H1 (cell line): Measurements from ENCODE around the gene SYK. TPM values are rescaled to one million over a fixed set of nuclear protein-coding genes. Genes with fewer than 3 reads are reported as not detected.

ENCODE experiments used
- CTCF ChIA-PET: fragments of 300-600 bp; sonication (Branson Sonifier 250); formaldehyde crosslinking; loops from one replicate; lab custom pipeline; 2021; ENCODE audit not compliant: partially characterized antibody; lab: Charles Lee
- POLR2A ChIA-PET: fragments of 300-600 bp; sonication (Branson Sonifier 250); formaldehyde crosslinking; loops from one replicate; lab custom pipeline; 2021; ENCODE audit warnings: inconsistent platforms; ENCODE audit not compliant: partially characterized antibody; lab: Charles Lee
- DNase-seq, 2 experiments: peaks; one replicate each; pipeline versions ENCODE4 v3.0.0 to v3.0.0-alpha.2; 2010 to 2022; ENCODE audit warnings: low spot score in 2 of 2, low read depth in 1 of 2, mixed read lengths in 1 of 2
- FAIRE-seq: peaks from 2 replicates; lab custom pipeline; 2011; peaks lifted over from hg19 to GRCh38; lab: Jason Lieb, UNC
- H2AFZ ChIP-seq: 2 replicates; pipeline ENCODE4 v1.8.1; 2012; ENCODE audit warnings: low read length, inconsistent platforms
- H2AK5ac ChIP-seq: 2 replicates; pipeline ENCODE4 v1.6.1; 2013; ENCODE audit warnings: low read depth, low read length
- H2BK120ac ChIP-seq: replicated peaks from 2 replicates; pipeline ENCODE3; 2013; ENCODE audit warnings: low read depth, low read length, inconsistent platforms
- H2BK12ac ChIP-seq: 2 replicates; pipeline ENCODE4 v1.6.1; 2013; ENCODE audit warnings: low read depth, low read length
- H2BK15ac ChIP-seq: 2 replicates; pipeline ENCODE4 v1.6.1; 2013; ENCODE audit warnings: low read length
- H2BK20ac ChIP-seq: 2 replicates; pipeline ENCODE4 v1.6.1; 2013; ENCODE audit warnings: low read length
- H2BK5ac ChIP-seq: 2 replicates; pipeline ENCODE4 v1.6.1; 2013; ENCODE audit warnings: low read depth, low read length
- H3K14ac ChIP-seq: 2 replicates; pipeline ENCODE4 v1.6.1; 2013; ENCODE audit warnings: inconsistent platforms; ENCODE audit not compliant: insufficient read length
- H3K18ac ChIP-seq: 2 replicates; pipeline ENCODE4 v1.6.1; 2013; ENCODE audit warnings: low read length; ENCODE audit errors: extremely low read depth
- H3K23ac ChIP-seq: 2 replicates; pipeline ENCODE4 v1.6.1; 2013; ENCODE audit warnings: inconsistent platforms; ENCODE audit not compliant: insufficient read length
- H3K23me2 ChIP-seq: 2 replicates; pipeline ENCODE4 v1.6.1; 2013; ENCODE audit warnings: low read depth, low read length
- H3K27ac ChIP-seq: 2 replicates; pipeline ENCODE4 v1.6.1; 2011; ENCODE audit warnings: low read depth, low read length, inconsistent platforms
- H3K27me3 ChIP-seq, 4 experiments: replicated peaks in 1 of 4; 1 replicate in 1 of 4; 2 replicates in 3 of 4; pipeline versions ENCODE4 v1.6.1 to v1.8.1; 2011 to 2013; ENCODE audit warnings: low read length in 3 of 4, mild to moderate bottlenecking in 3 of 4, inconsistent platforms in 2 of 4, mixed read lengths in 2 of 4, moderate library complexity in 1 of 4; ENCODE audit not compliant: control insufficient read depth in 3 of 4, insufficient read depth in 3 of 4; ENCODE audit errors: extremely low read depth in 1 of 4
- H3K36me3 ChIP-seq, 4 experiments: 2 replicates each; pipeline versions ENCODE4 v1.6.1 to v1.8.1; 2011 to 2013; ENCODE audit warnings: mild to moderate bottlenecking in 4 of 4, low read length in 3 of 4, moderate library complexity in 2 of 4, control low read depth in 1 of 4, inconsistent platforms in 1 of 4; ENCODE audit not compliant: insufficient read depth in 4 of 4, control insufficient read depth in 2 of 4
- H3K4ac ChIP-seq: replicated peaks from 2 replicates; pipeline ENCODE3; 2013; ENCODE audit warnings: low read length, low read depth, mixed read lengths, inconsistent platforms; ENCODE audit not compliant: insufficient read length
- H3K4me1 ChIP-seq, 4 experiments: replicated peaks in 1 of 4; 1 replicate in 1 of 4; 2 replicates in 3 of 4; pipeline versions ENCODE4 v1.6.1 to v1.8.1; 2011 to 2013; ENCODE audit warnings: low read length in 3 of 4, inconsistent platforms in 2 of 4, mixed read lengths in 1 of 4; ENCODE audit not compliant: insufficient read depth in 4 of 4, control insufficient read depth in 3 of 4
- H3K4me2 ChIP-seq, 2 experiments: 2 replicates each; pipeline versions ENCODE4 v1.6.1 to v1.8.1; 2011 to 2013; ENCODE audit warnings: low read depth in 2 of 2, low read length in 2 of 2, control low read depth in 1 of 2, inconsistent platforms in 1 of 2, mild to moderate bottlenecking in 1 of 2; ENCODE audit not compliant: insufficient read depth in 1 of 2
- H3K4me3 ChIP-seq, 4 experiments: fragments of 200-600, 300-600 bp in 1 of 4; sonication (generic), shearing (Covaris generic), sonication (Bioruptor Twin) in 1 of 4; 2 replicates each; pipeline versions ENCODE4 v1.5.1 to v1.8.1; 2011 to 2016; ENCODE audit warnings: low read length in 4 of 4, low read depth in 3 of 4, control low read depth in 2 of 4, inconsistent platforms in 2 of 4, mild to moderate bottlenecking in 2 of 4, mixed read lengths in 1 of 4, moderate library complexity in 1 of 4; ENCODE audit not compliant: insufficient read depth in 2 of 4; ENCODE audit errors: extremely low read depth in 1 of 4
- H3K56ac ChIP-seq: replicated peaks from 2 replicates; pipeline ENCODE3; 2013; ENCODE audit warnings: low read depth, mild to moderate bottlenecking, mixed read lengths, low read length, inconsistent platforms; ENCODE audit not compliant: insufficient read length
- H3K79me1 ChIP-seq: 2 replicates; pipeline ENCODE4 v1.6.1; 2013; ENCODE audit warnings: low read depth, low read length, control low read depth
- H3K79me2 ChIP-seq, 2 experiments: 2 replicates each; pipeline versions ENCODE4 v1.6.1 to v1.8.1; 2012 to 2013; ENCODE audit warnings: low read length in 2 of 2, mild to moderate bottlenecking in 2 of 2, inconsistent platforms in 1 of 2; ENCODE audit not compliant: insufficient read depth in 2 of 2, control insufficient read depth in 1 of 2
- H3K9ac ChIP-seq, 4 experiments: replicated peaks in 1 of 4; 1 replicate in 1 of 4; 2 replicates in 3 of 4; pipeline versions ENCODE4 v1.6.1 to v1.8.1; 2011 to 2013; ENCODE audit warnings: low read depth in 3 of 4, low read length in 3 of 4, control low read depth in 2 of 4, mild to moderate bottlenecking in 2 of 4, moderate library complexity in 2 of 4, inconsistent platforms in 1 of 4; ENCODE audit errors: extremely low read depth in 1 of 4
- H3K9me3 ChIP-seq, 2 experiments: 2 replicates each; pipeline versions ENCODE4 v1.6.1 to v1.8.1; 2012 to 2013; ENCODE audit warnings: mild to moderate bottlenecking in 2 of 2, moderate library complexity in 2 of 2, control low read depth in 1 of 2, inconsistent platforms in 1 of 2, low read depth in 1 of 2, low read length in 1 of 2, mixed read lengths in 1 of 2; ENCODE audit not compliant: insufficient read depth in 2 of 2
- H4K20me1 ChIP-seq, 2 experiments: replicated peaks in 1 of 2; 2 replicates each; pipeline versions ENCODE3 to v1.8.1; 2011 to 2013; ENCODE audit warnings: inconsistent platforms in 2 of 2, low read length in 2 of 2, mild to moderate bottlenecking in 1 of 2; ENCODE audit not compliant: insufficient read depth in 2 of 2, control insufficient read depth in 1 of 2
- H4K5ac ChIP-seq: 2 replicates; pipeline ENCODE4 v1.6.1; 2013; ENCODE audit warnings: low read length, low read depth, mixed read lengths, inconsistent platforms; ENCODE audit not compliant: insufficient read length
- H4K8ac ChIP-seq: 2 replicates; pipeline ENCODE4 v1.8.0; 2013; ENCODE audit warnings: mild to moderate bottlenecking, moderate library complexity, low read length, inconsistent platforms; ENCODE audit not compliant: insufficient read depth; ENCODE audit errors: extremely low read depth
- H4K91ac ChIP-seq: replicated peaks from 2 replicates; pipeline ENCODE3; 2013; ENCODE audit warnings: low read length, mixed read lengths, inconsistent platforms; ENCODE audit not compliant: insufficient read length
- CHD2 ChIP-seq: IDR thresholded peaks from 2 replicates; pipeline ENCODE4 v1.6.1; 2012; ENCODE audit warnings: low read length, improper control_type of control experiment
- GABPA ChIP-seq: IDR thresholded peaks from 2 replicates; pipeline ENCODE4 v1.6.1; 2011; ENCODE audit warnings: mild to moderate bottlenecking, low read length, moderate library complexity, borderline replicate concordance; ENCODE audit not compliant: insufficient read depth
- SUZ12 ChIP-seq: fragments of 200-600 bp; sonication (generic); IDR thresholded peaks from 2 replicates; pipeline ENCODE4 v1.6.1; 2012; ENCODE audit warnings: mild to moderate bottlenecking, inconsistent platforms, low read length, moderate library complexity, mixed read lengths
- WGBS, 2 experiments: shearing (Covaris generic) in 1 of 2; methylation state at CpG; one replicate each; pipeline versions ENCODE4 v1.1.6 to v1.1.7; 2013 to 2015; ENCODE audit warnings: low lambda C conversion rate in 2 of 2, mixed read lengths in 2 of 2, inconsistent platforms in 1 of 2, low coverage in 1 of 2, missing lambda C conversion rate in 1 of 2; ENCODE audit not compliant: insufficient replicate concordance in 2 of 2, insufficient coverage in 1 of 2, insufficient read length in 1 of 2; ENCODE audit errors: extremely low coverage in 1 of 2, missing lambda C conversion rate in 1 of 2; 5-methylcytosine and 5-hydroxymethylcytosine counted together
- polyA plus RNA-seq, 7 experiments: library from polyadenylated mRNA; depleted of rRNA in 3 of 7; stranded (reverse) in 5 of 7; unstranded in 2 of 7; fragments of >200 nt in 5 of 7; fragments of 200-250 nt in 2 of 7; gene quantifications; 1 replicate in 5 of 7; 2 replicates in 1 of 7; 4 replicates in 1 of 7; pipeline versions ENCODE4 v1.2.1 to v1.2.3, GENCODE V29; 2011 to 2013; ENCODE audit warnings: missing spikeins in 2 of 7, mixed read lengths in 2 of 7
- total RNA-seq: library from RNA; stranded (reverse); fragmentation: NEBNext Ultra II Directional; extraction: Animal tissue kit (Norgen Biotek cat#: 25700); gene quantifications from 2 replicates; pipeline ENCODE4 v1.2.1, GENCODE V29; 2021

Gene SYK
- total and polyA plus RNA-seq, 2 of the 8 experiments (the other 6 are each of a cell fraction or from before 2014, with no cell fraction given), result 1.5 to 4.4 TPM

GRCh38 chr9:90815183-90815943 lies 13.7 kb downstream of the SYK start:
- no peaks in the 10 kb centered on the region for H3K36me3 ChIP-seq
- no peaks in the 10 kb centered on the region for H3K79me2 ChIP-seq
- no peak overlapping the region for H4K91ac ChIP-seq
- H4K8ac ChIP-seq, result peak overlapping the region; percentile 71; the same call in 1 of the 2 replicates
- H3K9ac ChIP-seq, result no peak overlapping the region
- 0 out of 4 replicates have a peak overlapping the region, but pooled peaks of 1 of the 2 experiments have one; percentile 20 for H3K4me2 ChIP-seq
- CTCF ChIA-PET, result interaction anchor here (0.7 to 0.8 kb wide), 2 partner anchors 11 to 55 kb away, joined by 3 to 4 read pairs; no protein-coding TSS in a partner anchor
- no peak overlapping the region for H3K56ac ChIP-seq
- peak; percentile 66 for FAIRE-seq
- H3K4ac ChIP-seq, result no peak overlapping the region
- H3K14ac ChIP-seq, result no peak overlapping the region
- 79% methylated on average over 13 of the region's 13 CpGs; no CpG with 5 or more reads in 1 of the 2 experiments for WGBS, 2 experiments
- H3K23me2 ChIP-seq, result no peaks in the 10 kb centered on the region
- H4K20me1 ChIP-seq, result no peaks in the 10 kb centered on the region
- H3K4me3 ChIP-seq, result no peak overlapping the region
- H2AFZ ChIP-seq, result no peak overlapping the region
- no peak overlapping the region for H2BK5ac ChIP-seq
- TF ChIP-seq CHD2 (no peak), GABPA (no peak), SUZ12 (no peak)
- TF ChIP-seq, all 59 proteins: peak for 0
- H2BK120ac ChIP-seq, result no peak overlapping the region
- no peak overlapping the region for H2AK5ac ChIP-seq
- peaks cover 0 to 6% (median 0%) of the 10 kb centered on the region in 4 experiments; a peak in 3 of 7 replicates for H3K27me3 ChIP-seq
- POLR2A ChIA-PET, result interaction anchor here (1.1 to 1.2 kb wide), 2 partner anchors 11 to 32 kb away, joined by 4 to 5 read pairs; no protein-coding TSS in a partner anchor
- no peaks in the 10 kb centered on the region for H3K79me1 ChIP-seq
- H3K27ac ChIP-seq, result no peak overlapping the region
- H4K5ac ChIP-seq, result no peak overlapping the region
- H3K18ac ChIP-seq, result no peak overlapping the region
- H2BK15ac ChIP-seq, result no peak overlapping the region
- no peak overlapping the region for H2BK12ac ChIP-seq
- H2BK20ac ChIP-seq, result no peak overlapping the region
- H3K4me1 ChIP-seq, result no peaks in the 10 kb centered on the region; a peak in 3 of 7 replicates
- DNase-seq, result no peak
- H3K23ac ChIP-seq, result no peak overlapping the region
- H3K9me3 ChIP-seq, result no peaks in the 10 kb centered on the region; a peak in 1 of 4 replicates
